Measurements from ENCODE around the gene NADK. TPM values are rescaled to one million over a fixed set of nuclear protein-coding genes. Genes with fewer than 3 reads are reported as not detected.
A peak's percentile ranks its signal among the peaks of the same experiment; 100 is the strongest.
"Not testable (repeated sequence)": the region's sequence is repeated elsewhere in the genome, so short reads cannot be mapped to it uniquely, and the experiment has no call there.

The NADK gene
- total RNA-seq, 1 donor from 2014 or later, result 89.2 TPM

- H3K4me3 Mint-ChIP-seq, result no peak overlapping the region
- no peaks in the 10 kb centered on the region for H3K4me1 Mint-ChIP-seq (ENCODE audit: unreplicated experiment)
- no peak overlapping the region for H3K27ac Mint-ChIP-seq
- H3K36me3 Mint-ChIP-seq, result peaks cover 6% of the 10 kb centered on the region
- no peaks in the 10 kb centered on the region for H3K27me3 Mint-ChIP-seq
- TF ChIP-seq CTCF (conservative IDR thresholded peaks at IDR 0.05), result no peak
- peak; percentile 43 for DNase-seq (ENCODE audit: extremely low spot score, unreplicated experiment)
- H3K9me3 Mint-ChIP-seq, result no peaks in the 10 kb centered on the region
Observed at GRCh38 chr1:1732381-1732780, 45.9 kb downstream of the NADK start.

- no peaks in the 10 kb centered on the region for H3K9me3 Mint-ChIP-seq
- no peak overlapping the region for H3K4me3 Mint-ChIP-seq
- TF ChIP-seq CTCF (conservative IDR thresholded peaks at IDR 0.05), result no peak
- H3K27me3 Mint-ChIP-seq, result no peaks in the 10 kb centered on the region
- no peak overlapping the region for H3K27ac Mint-ChIP-seq
- H3K4me1 Mint-ChIP-seq (ENCODE audit: unreplicated experiment), result no peaks in the 10 kb centered on the region
- DNase-seq (ENCODE audit: extremely low spot score, unreplicated experiment), result peak; percentile 63
- H3K36me3 Mint-ChIP-seq, result peaks cover 6% of the 10 kb centered on the region
Observed at GRCh38 chr1:1730870-1731269, 47.4 kb downstream of the NADK start.

GRCh38 chr1:1730230-1730629, 48.0 kb downstream of the NADK start:
- not testable (repeated sequence) for H3K4me3 Mint-ChIP-seq; H3K27me3 Mint-ChIP-seq; H3K9me3 Mint-ChIP-seq; H3K27ac Mint-ChIP-seq; H3K4me1 Mint-ChIP-seq (ENCODE audit: unreplicated experiment); H3K36me3 Mint-ChIP-seq
- peak; percentile 31 for DNase-seq (ENCODE audit: extremely low spot score, unreplicated experiment)

- not testable (repeated sequence) for H3K4me1 Mint-ChIP-seq (ENCODE audit: unreplicated experiment); H3K27me3 Mint-ChIP-seq; H3K36me3 Mint-ChIP-seq; H3K9me3 Mint-ChIP-seq; H3K4me3 Mint-ChIP-seq; H3K27ac Mint-ChIP-seq
- DNase-seq (ENCODE audit: extremely low spot score, unreplicated experiment), result peak; percentile 11
Observed at GRCh38 chr1:1729116-1729816, 49.0 kb downstream of the NADK start.

GRCh38 chr1:1728308-1729005, 49.8 kb downstream of the NADK start:
- not testable (repeated sequence) for H3K36me3 Mint-ChIP-seq; H3K4me3 Mint-ChIP-seq; H3K27me3 Mint-ChIP-seq; H3K27ac Mint-ChIP-seq; H3K4me1 Mint-ChIP-seq (ENCODE audit: unreplicated experiment); H3K9me3 Mint-ChIP-seq
- peak; percentile 16 for DNase-seq (ENCODE audit: extremely low spot score, unreplicated experiment)

- H3K4me1 Mint-ChIP-seq (ENCODE audit: unreplicated experiment); H3K36me3 Mint-ChIP-seq; H3K27ac Mint-ChIP-seq; DNase-seq (ENCODE audit: extremely low spot score, unreplicated experiment); H3K4me3 Mint-ChIP-seq; H3K9me3 Mint-ChIP-seq; H3K27me3 Mint-ChIP-seq: not testable (repeated sequence)
Observed at GRCh38 chr1:1727131-1727651, 51.1 kb downstream of the NADK start.

- H3K4me1 Mint-ChIP-seq (ENCODE audit: unreplicated experiment); H3K27ac Mint-ChIP-seq; H3K4me3 Mint-ChIP-seq; H3K36me3 Mint-ChIP-seq; H3K9me3 Mint-ChIP-seq; H3K27me3 Mint-ChIP-seq: not testable (repeated sequence)
- peak; percentile 49 for DNase-seq (ENCODE audit: extremely low spot score, unreplicated experiment)
Observed at GRCh38 chr1:1726088-1726487, 52.2 kb downstream of the NADK start.

GRCh38 chr1:1724035-1724864, 54.0 kb downstream of the NADK start, which contains the start of gene CDK11A:
TSS of gene CDK11A (minus strand) at chr1:1724357. CDS start at chr1:1722818, 1,539 bp downstream.
- not testable (repeated sequence) for H3K4me1 Mint-ChIP-seq (ENCODE audit: unreplicated experiment); H3K27me3 Mint-ChIP-seq; H3K36me3 Mint-ChIP-seq; H3K9me3 Mint-ChIP-seq
- DNase-seq (ENCODE audit: extremely low spot score, unreplicated experiment), result peak; percentile 96
- H3K27ac Mint-ChIP-seq, result peak within 1 kb of the TSS; percentile 98
- peak within 1 kb of the TSS; percentile 95 for H3K4me3 Mint-ChIP-seq
- TF ChIP-seq CTCF (conservative IDR thresholded peaks at IDR 0.05), result peak; percentile 68
